ENCODE measurements around the gene FCN2. TPM values are rescaled to one million over a fixed set of nuclear protein-coding genes. Genes with fewer than 3 reads are reported as not detected.

Gene FCN2
- total RNA-seq: not detected in 2 replicates

DNA sequence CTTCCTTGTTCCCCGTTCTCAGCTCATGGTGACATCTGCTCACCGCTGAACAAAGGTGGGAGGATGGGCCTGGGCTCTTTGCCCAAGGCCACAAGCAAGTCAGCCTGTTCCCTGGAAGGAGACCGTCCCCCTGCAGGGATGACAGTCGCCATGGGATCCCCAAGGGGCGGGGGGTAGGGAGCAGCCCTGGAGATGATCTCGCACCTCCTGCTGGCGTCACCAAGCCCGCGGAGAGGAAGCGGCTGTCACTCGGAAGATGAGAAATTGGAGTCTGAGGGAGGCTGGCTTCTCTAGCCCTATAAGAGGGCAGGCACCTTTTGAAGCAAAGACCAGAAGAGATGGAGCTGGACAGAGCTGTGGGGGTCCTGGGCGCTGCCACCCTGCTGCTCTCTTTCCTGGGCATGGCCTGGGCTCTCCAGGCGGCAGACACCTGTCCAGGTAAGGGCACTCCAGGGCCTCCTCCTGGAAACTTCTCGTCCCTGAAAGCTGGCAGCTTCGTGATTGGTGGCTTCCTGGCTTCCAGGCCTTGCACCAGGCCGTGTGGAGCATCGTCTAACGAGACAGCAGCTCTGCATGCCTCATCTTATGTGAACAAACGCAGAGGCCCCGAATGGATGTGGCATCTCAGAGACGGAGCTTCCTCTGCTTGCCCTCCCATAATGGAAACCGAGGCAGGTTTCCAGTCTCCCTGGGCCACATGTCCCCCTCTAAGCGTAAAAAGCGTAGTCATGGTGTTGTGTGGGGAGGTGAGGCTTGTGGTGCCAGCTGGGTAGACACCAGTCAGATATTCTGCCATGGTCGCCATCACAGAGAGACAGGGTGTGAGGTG is at the start of gene FCN2:
TSS of gene FCN2 (plus strand) at position 327 of the 829 bp plus-strand sequence. CDS start at position 339, 12 bp downstream.
- intact Hi-C loops (cut with micrococcal nuclease): no loop called here

GRCh38 chr9:134830926-134831720 is 49.5 kb upstream of the FCN2 start:
- intact Hi-C loops (cut with micrococcal nuclease): no loop called here

DNA sequence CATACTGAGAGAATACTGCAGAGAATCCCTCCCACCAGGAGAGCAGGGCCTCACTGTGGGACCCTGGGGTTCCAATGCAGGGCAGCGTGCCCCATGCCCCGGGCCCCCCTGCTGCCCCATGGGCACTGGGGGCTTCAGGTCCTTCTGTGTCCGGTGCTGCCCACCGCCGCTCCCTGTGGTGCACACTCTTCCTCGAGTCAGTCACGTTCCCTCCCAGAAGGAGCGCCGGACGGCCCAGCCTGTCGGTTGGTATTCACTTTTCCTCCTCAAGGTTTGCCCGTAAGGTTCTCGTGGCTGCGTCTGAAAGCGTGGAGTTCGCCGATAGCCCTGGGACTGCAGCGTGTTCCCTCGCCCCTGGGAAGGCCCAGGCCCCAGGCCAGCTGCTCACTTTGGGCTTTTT is 48.1 kb upstream of the FCN2 start:
- intact Hi-C loops (cut with micrococcal nuclease): no loop called here

DNA sequence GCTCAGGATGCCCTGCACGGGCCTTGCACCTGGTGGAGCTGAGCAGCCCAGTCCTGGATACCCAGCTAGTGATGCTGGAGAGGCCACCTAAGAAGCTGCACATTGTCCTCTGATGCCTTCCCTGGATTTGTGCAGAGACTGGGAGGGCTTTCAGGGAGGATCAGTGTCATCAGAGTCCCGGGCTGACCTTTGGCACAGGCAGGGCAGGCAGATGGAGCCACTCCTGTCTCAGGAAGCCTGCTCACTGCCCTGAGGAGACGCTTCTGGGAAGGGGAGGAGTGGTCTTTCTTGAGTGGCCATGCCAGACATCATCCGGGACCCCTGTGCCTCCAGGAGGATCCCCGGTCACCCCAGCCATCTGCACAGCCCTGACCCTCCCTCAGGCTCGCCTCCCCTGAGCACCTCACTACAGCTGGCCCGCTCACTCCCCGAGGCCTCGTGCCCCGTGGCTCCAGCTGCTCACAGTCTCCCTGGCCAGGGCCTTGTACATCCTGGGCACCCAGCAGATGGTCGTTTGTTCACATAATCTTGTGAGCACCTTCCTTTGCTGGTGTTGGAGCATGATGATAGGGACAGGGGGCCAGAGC is 47.2 kb upstream of the FCN2 start:
- intact Hi-C loops (cut with micrococcal nuclease): no loop called here

DNA sequence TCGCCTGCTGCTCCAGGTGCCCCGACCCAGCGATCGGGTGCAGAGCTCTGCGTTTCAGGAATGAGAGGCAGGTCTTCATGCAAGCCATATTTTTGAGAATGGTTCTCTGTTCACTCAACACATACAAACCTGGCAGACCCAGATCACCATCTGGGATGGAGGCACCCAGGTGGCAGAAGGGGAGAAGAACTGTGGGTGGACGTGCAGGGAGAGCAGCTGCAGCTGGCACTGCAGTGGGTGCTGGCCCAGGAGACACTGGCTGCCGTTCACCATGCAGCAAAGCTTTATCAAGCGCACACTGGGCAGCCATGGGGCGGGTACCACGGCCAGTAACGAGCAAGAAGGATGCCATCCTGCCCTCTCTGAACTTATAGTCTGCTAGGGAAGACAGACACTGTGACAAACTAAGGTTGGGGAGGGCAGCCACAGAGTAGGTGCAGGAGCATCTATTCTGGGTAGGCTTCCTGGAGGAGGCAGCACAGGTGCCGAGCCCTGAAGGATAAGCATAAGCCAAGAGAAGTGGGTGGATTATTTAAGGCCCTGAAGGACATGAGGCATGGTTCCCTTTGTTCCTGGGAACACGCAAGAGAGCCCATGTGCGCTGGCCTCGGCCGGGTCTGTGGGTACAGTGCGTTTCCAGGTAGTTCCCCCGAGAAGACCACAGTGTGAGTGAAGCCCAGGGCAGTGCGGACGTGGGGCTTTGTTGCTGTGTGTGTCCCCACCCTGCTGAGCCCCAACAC is 46.2 kb upstream of the FCN2 start:
- intact Hi-C loops (cut with micrococcal nuclease): no loop called here

DNA sequence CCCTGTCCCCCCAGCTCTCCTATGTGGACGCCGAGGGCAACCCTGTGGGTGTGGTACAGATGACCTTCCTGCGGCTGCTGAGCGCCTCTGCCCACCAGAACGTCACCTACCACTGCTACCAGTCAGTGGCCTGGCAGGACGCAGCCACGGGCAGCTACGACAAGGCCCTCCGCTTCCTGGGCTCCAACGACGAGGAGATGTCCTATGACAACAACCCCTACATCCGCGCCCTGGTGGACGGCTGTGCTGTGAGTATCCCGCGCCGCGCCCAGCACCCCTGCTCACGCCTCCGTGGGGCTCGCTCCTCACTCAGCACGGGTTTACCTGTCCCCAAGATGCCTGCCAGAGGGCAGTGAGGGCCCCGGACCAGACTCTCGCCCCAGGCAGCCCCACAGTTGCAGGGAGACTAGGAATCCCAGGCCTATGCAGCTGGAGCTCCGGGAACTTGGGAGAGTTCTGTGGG is 45.6 kb upstream of the FCN2 start:
- intact Hi-C loops (cut with micrococcal nuclease): no loop called here

DNA sequence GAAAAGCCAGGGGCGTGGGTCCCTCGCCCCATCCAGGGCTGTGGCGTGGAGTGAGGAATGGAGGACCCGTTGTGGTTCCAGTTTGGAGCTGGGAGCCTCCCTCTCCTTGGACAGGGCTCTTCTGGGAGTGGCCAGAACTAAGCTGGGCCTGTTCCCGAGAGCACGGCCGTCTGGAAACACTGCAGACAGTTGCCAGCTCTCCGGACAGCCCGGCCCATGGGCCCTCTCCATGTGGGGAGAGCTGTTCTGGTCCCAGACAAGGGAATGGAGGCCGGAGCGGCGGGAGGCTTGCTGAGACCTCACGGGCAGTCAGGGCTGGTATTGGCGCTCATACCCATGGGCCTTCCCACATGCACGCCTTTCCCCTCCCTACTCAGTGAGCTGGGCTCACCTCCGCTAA is 45.2 kb upstream of the FCN2 start:
- intact Hi-C loops (cut with micrococcal nuclease): no loop called here

- intact Hi-C loops (cut with micrococcal nuclease): no loop called here
Measured at GRCh38 chr9:134835987-134836386, 44.6 kb upstream of the FCN2 start.

GRCh38 chr9:134836406-134836970 is 44.1 kb upstream of the FCN2 start:
- intact Hi-C loops (cut with micrococcal nuclease): no loop called here

DNA sequence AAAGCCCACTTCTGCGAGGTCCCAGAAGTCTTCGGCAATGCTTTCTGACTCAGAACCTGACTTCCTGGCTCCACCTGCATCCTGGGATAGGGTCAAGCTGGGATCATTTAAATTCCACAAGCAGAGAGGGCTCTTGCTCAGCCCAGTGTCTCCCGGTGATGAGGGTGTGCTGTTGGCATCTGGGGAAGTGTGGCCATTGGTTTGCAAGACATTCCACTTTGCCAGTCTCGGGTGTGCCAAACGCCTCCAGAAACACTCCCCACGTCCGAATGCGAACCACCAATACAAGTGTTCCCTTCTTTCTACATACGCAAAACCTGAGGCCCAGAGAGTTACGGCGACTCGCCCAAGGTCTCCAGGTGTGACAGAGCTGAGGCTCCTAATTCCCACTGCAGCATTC is 43.1 kb upstream of the FCN2 start:
- intact Hi-C loops (cut with micrococcal nuclease): no loop called here

DNA sequence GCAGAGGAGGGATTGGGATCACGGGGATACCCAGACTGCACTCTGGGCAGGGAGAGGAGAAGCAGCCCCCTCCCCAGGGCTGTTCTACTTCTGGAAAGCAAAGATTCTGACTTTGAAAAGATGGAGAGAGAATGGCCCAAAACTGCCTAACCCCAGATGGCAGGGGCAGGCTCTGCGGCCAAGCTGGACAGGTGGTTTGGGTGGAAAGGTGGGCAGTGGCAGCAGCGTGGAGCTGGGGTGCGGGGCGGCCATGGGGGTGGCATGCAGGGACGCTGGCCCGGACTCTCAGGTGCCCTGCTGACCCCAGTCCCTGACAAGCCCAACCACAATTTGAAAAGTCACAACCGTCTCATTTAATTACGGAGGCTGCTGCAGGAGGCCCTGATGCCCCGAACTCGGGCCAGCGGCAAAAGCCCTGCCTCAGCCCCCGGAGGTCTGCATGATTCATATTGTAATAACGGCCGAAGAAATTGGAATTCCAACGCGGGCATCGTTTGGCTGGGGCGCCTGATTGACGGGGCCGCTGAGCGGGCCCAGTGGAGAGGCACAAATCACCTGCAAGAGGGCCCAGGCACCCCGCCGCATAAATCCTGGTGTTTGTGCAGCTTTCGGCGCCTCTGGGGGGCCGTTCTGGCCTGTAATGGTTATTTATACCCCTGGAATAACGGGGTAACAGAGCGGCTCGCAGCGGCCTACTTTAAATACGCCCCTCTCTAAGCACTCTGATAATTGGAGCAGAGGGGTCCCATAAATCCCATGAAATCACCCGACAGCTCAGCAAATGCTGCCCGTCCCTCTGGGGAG is 41.8 kb upstream of the FCN2 start:
- intact Hi-C loops (cut with micrococcal nuclease): no loop called here

GRCh38 chr9:134839455-134840125 is 41.0 kb upstream of the FCN2 start:
- intact Hi-C loops (cut with micrococcal nuclease): no loop called here

DNA sequence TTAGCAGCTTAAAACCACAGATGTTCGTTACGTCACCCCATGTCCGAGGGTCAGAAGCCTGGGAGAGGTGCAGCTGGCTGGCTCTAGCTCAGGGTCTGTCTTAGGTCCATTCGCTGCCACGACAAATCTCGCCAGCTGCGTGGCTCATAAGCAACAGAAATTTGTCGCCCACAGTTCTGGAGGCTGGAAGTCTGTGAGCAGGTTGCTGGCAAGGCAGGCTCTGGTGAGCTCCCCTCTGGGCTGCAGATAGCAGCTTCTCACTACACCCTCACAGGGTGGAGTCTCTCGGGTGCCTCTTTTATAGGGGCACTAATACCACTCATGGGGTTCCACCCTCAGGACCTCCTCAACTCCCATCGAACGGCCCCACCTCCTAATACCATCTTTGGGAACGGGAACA is 40.1 kb upstream of the FCN2 start:
- intact Hi-C loops (cut with micrococcal nuclease): no loop called here

DNA sequence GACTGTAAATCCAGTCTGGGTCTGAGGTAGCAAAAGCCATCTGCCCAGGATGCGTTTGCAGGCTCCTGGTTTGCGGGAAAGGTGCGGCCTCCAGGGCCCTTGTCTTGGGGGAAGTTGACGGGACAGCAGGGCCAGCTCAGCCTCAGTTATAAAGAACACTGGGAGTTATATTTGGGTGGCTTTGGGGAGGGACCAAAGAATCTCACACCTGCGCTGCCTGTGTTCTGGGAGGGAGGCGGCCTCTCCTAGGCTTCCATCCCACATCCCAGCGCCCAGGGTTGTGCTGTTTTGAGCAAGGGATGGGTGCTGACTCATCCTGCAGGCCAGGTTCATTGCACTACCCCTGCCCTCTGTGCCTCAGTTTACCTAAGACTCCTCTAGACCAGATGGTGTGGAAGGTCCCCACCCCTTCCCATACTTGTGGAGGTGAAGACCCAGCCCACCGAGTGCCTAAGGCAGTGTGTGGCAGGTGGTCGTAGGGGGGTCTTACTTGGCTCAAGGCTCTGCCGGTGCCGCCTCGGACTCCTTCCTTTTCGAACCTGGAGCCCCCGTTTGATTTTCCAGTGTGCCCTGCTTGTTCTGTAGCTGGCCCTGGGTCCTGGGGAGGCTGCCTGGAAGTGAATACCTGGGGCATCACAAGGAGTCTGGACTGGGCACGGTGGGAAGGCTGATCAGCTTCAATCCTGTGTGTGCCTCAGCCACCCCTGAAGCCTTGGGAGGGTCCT is 39.3 kb upstream of the FCN2 start:
- intact Hi-C loops (cut with micrococcal nuclease): no loop called here

- intact Hi-C loops (cut with micrococcal nuclease): no loop called here
Measured at GRCh38 chr9:134842321-134842720, 38.3 kb upstream of the FCN2 start.

- intact Hi-C loops (cut with micrococcal nuclease): no loop called here
Measured at GRCh38 chr9:134843740-134844139, 36.9 kb upstream of the FCN2 start.

GRCh38 chr9:134844821-134845220 is 35.8 kb upstream of the FCN2 start:
- intact Hi-C loops (cut with micrococcal nuclease): no loop called here

GRCh38 chr9:134846187-134846586 is 34.4 kb upstream of the FCN2 start:
- intact Hi-C loops (cut with micrococcal nuclease): no loop called here

DNA sequence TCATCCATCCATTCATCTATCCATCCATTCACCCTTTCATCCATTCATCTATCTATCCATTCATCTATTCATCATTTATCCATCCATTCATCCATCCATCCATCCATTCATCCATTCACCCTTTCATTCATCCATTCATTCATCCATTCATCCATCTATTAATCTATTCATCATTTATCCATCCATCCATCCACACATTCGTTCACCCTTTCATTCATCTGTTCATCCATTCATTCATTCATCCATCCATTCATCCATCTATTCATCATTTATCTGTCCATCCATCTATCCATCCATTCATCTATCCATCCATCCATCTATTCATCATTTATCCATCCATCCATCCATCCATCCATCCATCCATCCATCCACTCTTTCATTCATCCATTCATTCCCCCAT is 33.9 kb upstream of the FCN2 start:
- intact Hi-C loops (cut with micrococcal nuclease): no loop called here
